Fibroblast of skin of left quadriceps (primary cell): ENCODE measurements around the gene FBXO34.
A peak's percentile ranks its signal among the peaks of the same experiment; 100 is the strongest.

Experiments
- DNase-seq, 2 experiments: peaks; one replicate each; pipeline ENCODE4 v3.0.0-alpha.2; 2013; ENCODE audit warnings: low read depth in 2 of 2

FBXO34 gene, protein sequence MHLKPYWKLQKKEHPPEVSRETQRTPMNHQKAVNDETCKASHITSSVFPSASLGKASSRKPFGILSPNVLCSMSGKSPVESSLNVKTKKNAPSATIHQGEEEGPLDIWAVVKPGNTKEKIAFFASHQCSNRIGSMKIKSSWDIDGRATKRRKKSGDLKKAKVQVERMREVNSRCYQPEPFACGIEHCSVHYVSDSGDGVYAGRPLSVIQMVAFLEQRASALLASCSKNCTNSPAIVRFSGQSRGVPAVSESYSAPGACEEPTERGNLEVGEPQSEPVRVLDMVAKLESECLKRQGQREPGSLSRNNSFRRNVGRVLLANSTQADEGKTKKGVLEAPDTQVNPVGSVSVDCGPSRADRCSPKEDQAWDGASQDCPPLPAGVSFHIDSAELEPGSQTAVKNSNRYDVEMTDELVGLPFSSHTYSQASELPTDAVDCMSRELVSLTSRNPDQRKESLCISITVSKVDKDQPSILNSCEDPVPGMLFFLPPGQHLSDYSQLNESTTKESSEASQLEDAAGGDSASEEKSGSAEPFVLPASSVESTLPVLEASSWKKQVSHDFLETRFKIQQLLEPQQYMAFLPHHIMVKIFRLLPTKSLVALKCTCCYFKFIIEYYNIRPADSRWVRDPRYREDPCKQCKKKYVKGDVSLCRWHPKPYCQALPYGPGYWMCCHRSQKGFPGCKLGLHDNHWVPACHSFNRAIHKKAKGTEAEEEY

DNA sequence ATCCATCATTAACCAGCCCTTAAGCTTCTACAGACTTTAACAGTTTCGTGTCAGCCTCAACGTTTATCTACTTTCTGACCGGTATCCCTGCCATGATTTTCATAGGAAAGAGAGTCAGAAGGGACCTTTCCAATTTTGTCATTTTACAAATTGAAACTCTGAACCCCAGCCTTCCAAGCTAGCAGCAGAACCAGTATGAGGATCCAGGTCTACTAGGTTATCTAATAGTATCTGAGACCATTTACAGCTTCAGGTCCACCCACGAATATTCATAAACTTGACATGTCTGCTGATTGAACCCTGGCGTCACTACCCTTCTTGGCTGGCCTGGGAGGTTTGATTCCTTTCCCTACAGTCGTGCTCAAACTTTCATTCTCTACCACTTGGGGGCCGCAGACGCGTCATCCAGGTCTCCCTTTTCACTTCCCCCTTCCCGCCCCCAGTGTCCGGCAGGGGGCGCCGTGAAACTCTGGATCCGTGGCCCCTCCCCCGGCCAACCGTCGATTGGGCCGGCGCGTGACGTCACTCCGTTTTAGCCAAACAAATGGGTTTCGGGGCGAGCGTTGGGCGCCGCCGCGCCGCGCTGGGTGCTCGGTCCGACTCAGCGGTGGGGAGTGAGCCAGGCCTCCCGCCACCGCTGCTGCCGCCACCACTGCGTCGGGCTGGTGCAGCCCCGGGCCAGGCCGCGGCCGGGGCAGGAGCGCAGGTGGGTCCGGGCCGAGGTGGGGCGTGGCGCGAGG lies at the start of gene FBXO34:
Gene FBXO34 (plus strand): TSS at position 590 of the 740 bp plus-strand sequence. CDS start 78,970 bp downstream, outside the sequence.
- peak; percentile 95 for DNase-seq

DNA sequence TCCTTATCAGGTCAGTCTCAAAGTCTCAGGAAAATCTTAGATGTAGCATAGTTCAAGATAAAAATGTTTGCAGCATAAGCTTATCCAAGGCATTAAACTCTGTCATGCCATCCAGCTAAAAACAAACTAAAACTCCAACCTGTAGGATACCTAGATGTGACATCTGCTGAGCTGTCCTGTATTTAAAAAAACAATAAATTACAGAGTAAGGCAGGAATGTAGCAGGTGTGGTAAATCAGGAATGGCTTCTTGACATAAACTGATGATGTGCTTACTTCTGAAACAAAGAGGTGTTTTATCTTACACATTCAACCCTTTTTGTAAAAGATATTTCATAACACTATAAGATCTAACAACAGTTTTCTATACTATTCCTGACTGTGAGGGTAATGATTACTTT lies 49.3 kb upstream of the FBXO34 start:
- no peak for DNase-seq

DNA sequence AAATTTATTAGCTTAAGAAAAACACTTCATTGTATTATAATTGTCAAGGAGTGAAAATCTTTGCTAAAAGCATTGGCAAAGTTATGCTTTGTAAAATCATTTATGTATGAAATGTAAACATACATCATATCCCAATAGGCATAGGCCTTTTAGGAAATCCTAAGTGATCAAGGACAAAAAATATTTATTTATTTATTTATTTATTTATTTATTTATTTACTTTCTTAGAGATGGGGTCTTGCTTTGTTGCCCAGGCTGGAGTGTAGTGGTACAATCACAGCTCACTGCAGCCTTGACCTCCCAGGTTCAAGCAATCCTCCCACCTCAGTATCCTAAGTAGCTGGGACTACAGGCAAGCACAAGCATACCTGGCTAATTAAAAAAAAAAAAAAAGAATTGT lies 47.9 kb upstream of the FBXO34 start:
- DNase-seq, result no peak

DNA sequence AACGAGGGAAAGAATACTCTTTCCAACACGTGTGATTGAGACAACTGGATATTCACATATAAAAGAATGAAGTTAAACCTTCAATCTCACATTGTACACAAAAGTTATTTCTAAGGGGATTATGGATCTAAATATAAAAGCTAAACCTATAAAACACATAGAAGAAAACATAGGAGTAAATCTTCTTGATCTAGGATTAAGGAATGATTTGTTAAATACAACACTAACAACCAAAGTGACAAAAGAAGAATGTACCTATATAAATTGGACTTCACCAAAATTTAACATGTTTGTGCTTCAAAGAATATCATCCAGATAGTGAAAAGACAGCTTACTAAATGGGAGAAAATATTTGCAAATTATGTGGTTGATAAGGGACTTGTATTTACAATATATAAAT lies 43.0 kb upstream of the FBXO34 start:
- DNase-seq, result no peak

DNA sequence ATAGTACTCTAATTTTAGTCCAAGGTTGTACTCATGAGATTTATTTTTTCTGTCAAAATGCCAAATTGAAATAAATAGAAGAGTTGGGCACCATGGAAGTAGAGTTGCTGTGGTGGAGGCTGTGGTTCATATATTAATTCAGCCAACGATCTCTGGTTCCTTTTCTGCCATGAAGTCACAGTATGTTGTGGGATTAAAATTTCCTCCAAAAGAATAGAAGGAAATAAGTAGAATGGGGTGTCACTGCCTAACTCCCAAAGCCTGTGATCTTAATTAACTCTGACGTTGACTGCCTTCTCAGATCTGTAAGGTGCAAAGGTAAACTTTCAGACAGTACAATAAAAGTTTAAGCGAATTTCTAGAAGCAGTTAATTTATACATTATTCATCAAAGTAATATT lies 37.6 kb upstream of the FBXO34 start:
- DNase-seq, result no peak

DNA sequence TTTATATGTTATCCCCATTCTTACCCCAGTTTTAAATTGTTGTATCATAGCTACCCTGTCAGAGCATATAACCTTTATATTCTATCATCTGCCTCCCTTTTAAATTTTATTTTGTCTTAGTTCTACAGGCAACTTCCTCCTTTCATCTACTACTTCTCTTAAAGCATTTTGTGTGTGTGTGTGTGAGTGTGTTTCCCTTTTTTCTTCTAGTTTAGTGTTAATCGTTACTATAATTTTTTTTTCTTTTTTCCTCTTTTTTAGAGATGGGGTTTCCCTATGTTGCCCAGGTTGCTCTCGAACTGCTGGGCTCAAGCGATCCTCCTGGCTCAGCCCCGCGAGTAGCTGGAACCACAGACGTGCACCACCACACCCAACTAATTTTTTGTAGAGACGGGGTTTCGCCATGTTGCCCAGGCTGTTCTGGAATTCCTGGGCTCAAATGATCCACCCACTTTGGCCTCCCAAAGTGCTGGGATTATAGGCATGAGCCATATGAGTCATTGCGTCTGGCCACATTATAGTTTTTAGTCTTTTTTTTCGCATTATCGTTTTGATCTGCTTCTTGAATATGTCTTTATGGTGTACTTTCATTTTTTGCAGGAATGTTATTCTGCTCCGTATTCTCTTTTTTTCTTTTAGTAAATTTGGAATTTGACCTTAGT lies 33.1 kb upstream of the FBXO34 start:
- DNase-seq, result no peak

DNA sequence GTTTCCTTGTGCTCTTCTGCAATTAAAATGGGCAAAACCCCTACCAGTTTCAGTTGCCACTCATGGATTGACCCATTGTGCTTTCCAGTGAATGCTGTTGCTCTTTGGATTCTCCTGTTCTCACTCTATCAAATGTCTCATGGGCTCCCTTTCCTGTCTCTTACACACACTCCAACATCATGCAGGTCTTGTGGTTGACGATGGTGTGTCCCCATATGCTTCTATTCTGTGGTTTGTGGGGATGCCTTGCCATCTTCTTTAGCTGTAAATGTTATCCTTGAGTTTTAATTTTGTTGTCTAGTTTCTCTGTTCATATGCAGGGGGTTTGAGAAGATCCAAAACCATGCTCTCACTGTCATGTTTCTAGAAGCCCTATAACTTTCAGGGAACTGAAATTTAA lies 31.9 kb upstream of the FBXO34 start:
- no peak for DNase-seq

DNA sequence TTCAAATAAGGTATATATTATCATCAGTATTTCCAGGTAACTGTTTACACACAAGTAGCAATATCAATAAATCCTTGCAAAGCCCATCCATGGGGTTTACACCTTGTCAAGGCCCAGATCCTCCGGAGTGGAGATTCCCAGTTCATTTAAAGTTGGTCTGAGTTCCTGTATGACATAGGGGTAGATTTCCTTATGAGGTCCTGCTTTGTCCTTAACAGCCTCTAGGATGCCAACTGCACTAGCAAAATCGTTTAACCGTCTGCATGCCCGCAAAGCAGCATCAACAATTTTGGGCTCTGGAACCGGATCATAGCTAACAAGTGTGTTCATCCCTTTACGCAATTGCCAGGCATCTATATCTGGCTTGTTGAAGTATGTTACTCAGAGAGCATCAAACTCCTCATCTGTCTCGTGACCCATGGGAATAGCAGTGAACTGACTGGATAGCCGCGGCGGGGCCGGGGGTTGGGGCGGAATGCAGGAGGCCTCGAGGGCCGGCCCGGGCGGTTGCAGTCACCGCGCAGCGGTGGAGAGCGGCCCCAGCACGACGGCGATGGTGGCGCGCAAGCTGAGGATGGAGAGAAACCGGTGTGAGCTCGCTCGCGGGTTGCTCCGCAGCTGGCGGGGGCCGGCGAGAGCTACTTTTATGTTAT lies 30.6 kb upstream of the FBXO34 start:
- DNase-seq, result peak; percentile 21 to 40

DNA sequence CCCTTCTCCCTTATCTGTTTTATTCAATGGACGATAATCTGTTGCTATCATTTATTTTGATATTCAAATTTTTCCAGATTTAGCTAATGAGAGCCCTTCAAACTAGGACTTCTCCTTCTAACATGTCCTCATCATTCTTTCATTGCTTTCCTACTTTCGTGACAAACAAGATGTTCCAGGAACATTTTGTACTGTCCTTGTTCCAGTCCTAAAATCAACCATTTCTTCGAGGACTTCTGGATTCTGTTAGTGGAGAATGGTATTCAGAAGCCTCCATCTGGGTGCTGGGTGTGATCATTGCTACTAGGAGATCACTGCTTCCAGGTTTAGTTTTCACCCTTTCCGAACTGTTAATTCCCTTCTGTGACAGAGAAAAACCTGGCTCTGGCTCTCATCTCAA lies 29.5 kb upstream of the FBXO34 start:
- DNase-seq, result no peak

DNA sequence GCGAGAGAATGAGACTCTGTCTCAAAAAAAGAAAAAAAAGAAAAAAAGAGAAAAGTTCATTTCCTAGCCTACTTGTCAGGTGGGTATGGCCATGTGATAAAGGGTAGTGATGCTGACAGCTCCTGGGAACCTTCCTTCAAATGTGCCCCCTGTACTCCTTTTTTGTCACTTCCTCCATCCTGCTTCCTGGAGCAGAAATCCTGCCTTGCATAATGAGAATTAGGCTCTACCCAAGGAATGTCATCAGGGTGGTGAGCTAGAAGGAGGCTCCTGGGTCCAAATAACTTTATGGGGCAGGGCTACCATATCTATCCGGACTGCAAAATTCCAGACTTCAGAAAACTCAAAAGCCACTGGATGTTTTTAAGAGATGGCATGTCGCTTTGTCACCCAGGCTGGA lies 27.8 kb upstream of the FBXO34 start:
- no peak for DNase-seq

DNA sequence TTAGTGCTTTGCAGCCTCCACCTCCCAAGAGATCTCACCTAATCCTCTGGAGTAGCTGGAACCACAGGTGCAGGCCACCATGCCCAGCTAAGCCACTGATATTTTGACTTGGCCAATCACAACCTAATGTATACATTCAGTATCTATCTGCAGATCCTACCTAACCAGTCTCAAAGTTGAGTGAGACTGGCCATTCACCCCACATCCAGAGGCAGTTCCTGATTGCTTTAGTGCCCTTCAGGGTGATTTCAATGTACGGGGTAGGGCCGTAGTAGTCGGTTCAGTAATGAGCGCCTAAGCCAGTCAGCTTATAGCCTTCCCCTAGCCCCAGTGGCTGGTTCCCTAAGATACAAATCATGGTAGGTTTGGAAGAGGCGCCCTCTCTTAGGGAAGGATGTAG lies 27.4 kb upstream of the FBXO34 start:
- DNase-seq, result no peak

DNA sequence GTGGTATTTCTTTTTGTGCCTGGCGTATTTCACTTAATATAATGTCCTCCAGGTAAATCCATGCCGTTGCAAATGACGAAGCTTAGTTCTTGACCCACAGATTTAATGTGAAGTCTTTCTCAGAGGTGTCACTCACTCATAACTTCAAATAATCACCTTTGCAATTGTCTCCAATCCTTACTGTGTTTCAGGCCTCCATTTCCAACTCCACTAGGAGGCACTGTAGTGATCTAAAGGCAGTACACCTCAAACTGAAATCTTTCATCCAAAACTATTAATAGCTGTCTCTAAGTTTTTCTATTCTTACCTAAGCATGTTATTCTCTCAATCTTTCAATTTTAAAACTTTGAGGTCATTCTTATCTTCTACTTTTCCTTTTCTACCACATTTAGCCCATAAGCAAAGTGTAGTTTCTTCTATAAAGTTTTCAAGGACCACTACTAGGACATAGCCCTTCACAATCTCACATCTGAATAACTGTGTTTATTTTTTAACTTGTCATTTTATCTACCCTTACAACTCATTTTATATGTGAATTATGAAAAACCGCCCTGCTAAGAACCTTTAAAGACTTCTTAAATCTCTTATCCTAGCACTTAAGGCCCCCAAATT lies 25.5 kb upstream of the FBXO34 start:
- DNase-seq, result no peak

DNA sequence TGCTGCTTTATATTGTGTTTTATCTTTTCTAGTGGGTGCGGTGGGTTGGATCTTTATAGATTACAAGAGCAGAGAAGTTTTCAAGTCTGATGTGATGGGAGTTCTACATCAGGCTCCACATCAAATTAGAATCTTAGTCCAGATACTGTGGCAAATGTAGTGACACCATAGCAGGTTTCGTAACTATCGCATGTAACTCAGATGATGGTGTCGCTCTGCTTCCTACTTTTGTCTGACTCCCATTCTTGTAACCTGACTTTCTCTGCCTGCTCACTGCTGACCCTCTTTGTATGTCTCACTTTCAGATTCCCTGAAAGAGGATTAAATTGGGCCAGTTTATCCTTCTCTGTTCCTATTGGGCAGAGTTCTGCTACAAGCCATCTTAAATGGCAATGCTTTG lies 22.8 kb upstream of the FBXO34 start:
- DNase-seq, result no peak

DNA sequence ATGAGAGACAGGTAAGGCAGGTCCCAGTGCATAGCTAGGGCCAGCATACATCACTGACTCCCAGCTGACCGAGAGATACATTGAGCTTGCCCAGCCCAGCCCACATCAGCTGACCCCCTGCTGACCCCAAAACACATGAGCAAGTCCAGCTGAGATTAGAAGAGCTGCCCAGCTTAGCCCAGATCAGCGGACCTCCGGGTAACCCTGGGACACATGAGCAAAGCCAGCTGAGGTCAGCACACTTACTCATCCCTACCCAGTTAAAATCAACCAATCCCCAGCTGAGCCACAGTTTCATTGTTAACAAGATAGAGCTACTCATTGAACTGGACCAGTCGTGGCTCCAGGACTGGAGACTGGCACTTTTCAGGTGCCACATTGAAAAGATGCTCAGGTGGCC lies 21.8 kb upstream of the FBXO34 start:
- DNase-seq, result no peak

DNA sequence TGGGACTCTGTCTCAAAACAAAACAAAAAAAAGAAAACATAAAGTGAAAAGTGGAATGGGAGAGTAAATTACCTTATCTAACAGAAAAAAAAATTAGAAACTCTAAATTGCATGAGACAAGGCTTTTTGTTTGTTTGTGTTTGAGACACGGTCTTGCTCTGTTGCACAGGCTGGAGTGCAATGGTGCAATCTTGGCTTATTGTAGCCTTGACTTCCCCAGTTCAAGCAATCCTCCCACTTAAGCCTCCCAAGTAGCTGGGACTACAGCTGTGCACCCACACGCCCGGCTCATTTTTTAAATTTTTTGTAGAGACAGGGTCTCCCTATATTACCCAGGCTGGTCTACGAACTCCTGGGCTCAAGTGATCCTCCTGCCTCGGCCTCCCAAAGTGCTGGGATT lies 17.9 kb upstream of the FBXO34 start:
- DNase-seq, result no peak

DNA sequence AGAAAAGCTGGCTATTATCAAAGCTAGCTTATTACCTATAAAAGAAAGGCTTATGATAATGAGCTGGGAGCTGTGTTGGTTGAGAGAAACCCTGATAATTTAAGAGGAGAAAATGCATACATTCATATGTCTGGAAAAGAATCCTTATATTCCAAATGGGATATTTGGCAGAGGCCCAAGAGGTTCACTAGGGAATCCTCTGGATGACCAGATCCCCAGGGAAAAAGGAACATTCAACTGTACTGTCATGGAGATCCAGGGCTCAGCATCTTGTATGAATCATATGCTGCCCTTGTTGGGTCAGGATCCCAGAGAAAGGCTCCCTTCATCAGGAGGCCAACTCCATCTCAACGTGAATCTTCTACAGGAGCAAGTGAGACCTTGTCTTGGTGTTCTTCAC lies 16.6 kb upstream of the FBXO34 start:
- DNase-seq, result no peak

DNA sequence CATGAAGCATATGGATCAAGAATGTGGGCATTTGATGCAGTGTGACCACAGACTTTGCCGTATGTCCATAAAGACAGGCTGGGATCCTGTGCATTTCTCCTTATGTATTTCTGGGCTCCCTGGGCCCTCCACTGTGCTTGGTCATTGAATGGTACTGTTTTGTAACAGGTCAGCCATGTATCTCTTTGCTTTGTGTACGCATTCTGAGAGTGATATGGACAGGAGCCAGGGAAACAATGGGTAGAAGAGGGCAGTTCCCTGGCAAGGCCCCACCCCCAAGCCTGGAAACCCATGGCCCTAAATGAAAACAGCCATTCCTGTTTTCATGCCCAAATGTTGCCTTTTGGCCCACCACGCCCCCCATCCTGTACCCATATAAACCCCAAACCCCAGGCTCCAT lies 15.2 kb upstream of the FBXO34 start:
- no peak for DNase-seq

DNA sequence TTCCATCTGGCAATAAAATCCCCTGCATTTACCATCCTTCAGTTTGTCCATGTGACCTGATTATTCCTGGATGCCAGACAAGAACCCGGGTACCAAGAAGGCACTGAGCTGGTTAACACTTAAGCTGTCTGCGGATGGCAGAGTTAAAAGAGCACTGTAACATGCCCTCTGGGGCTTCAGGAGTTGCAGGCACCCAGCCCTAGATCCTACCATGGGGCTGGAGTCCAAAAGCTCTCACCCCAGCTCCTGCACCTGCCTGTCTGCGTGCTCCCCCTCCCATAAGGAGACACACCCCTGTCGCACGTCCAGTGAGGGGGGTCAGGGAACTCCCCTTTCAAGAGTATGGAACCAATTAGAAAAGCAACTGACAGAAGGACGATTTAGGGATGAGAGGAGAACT lies 14.6 kb upstream of the FBXO34 start:
- no peak for DNase-seq

DNA sequence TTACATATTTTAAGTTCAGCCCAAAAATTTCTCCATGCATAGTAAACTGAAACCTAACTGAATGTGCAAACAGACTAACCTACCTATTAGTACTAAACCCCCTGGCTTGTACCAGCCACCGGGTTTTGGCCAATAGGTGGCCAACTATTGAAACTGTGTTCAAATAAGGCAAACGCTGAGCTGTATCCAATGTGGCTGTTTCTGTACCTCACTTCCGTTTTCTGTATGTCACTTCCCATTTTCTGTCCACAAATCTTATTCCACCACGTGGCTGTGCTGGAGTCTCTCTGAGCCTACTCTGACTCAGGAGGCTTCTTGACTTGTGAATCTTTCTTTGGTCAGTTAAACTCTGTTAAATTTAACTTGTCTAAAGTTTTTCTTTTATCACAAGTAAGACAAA lies 6.0 kb upstream of the FBXO34 start:
- no peak for DNase-seq

DNA sequence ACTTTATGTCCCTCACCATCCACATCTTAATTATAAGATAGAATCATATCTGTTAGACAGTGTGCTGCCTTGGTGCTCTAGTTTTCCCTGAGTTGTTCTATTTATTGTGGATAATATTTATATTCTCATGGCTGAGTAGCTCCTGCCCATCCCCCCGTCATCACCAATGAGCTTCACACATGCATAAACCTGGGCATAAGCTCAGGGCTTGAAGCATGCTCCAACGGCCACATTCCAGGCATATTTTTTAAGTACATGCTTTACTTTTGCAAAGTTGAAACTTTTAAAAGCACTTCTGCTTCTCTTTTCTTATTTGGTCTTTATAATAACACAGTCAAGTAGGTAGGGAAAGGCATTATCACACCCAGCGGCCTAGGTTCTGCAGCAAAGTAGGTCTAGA lies 3.4 kb upstream of the FBXO34 start:
- DNase-seq, result peak in 1 of 2 experiments; percentile 8
